GM21619 (cell line): ENCODE data around the gene TGFBR2.
"Not testable (repeated sequence)": the region's sequence is repeated elsewhere in the genome, so short reads cannot be mapped to it uniquely, and the experiment has no call there.

Experiments
- ATAC-seq: cut with Tn5 transposase; IDR thresholded peaks from one replicate; pipeline ENCODE4 v1.9.1; 2021; ENCODE audit not compliant: unreplicated experiment

The TGFBR2 gene

DNA sequence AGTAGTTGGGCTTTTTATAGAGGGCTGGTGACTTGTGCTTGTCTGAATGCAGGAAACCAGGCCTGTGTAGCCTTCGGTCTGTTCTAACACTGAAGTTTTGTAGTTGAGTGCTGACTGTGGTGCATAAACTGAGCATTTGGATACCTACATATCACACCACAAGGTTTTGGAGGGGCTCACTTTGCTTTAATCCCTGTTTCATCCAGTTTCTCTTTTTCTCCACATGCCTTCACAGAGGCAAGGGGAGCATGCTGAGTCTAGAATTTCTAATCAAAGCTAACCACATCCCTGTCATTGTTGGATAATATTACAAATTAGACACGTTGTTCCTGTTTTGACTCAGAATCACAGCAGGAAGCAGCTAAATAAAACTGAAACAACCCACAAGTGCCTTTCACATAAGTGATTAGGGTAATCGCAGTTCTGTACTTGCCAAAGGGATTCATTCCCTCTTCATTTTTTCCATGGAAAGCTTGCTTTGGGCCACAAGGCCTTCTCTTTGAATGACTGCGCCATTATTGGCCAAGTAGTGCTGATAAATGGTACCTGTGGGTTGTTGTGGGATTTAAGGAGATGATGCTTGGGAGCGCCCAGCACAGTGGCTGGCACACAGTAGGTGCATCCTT, 48.9 kb downstream of the TGFBR2 start:
- peak; percentile 28 for ATAC-seq

GRCh38 chr3:30656624-30657141, 50.3 kb downstream of the TGFBR2 start:
- no peak for ATAC-seq

GRCh38 chr3:30657914-30658313, 51.5 kb downstream of the TGFBR2 start:
- ATAC-seq, result peak; percentile 31

DNA sequence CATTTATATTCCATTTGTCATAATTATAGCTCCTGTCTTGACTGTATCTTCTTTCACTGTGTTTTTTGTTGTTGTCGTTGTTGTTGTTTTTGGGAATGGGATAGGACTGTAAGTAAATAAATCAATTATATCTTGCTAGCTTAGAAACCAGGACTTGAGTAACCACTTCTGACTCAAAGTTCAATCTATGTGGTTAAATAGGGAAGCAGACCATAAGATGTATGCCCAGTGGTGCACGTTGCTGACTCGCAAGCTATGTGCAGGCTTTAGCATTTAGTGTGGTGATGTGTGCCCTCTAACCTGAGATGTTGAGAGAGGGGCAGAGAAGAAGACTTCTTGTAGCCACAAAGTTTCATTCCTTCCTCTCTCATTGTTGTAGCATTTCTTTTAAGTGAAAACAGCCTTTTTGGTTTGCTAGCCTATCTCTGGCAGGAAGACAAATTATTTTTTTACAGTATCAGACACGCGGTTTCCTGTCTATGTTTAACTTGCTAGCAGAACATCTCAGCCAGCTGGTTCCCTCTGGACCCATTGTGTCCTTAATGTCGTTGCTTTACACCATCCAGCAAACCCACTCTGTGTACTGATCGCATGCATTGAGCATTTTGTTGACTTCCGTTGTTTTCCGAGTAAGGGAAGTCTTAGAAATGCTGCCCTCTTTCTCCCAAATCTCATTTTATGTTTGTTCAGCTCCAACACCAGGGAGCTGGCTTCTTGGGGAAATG, 52.1 kb downstream of the TGFBR2 start:
- ATAC-seq, result peak; percentile 88

- ATAC-seq, result no peak
Observed at GRCh38 chr3:30659270-30660130, 53.1 kb downstream of the TGFBR2 start.

- no peak for ATAC-seq
Observed at GRCh38 chr3:30660136-30660535, 53.7 kb downstream of the TGFBR2 start.

- ATAC-seq, result no peak
Observed at GRCh38 chr3:30660656-30661055, 54.3 kb downstream of the TGFBR2 start.

GRCh38 chr3:30661098-30661873, 54.9 kb downstream of the TGFBR2 start:
- ATAC-seq, result no peak

GRCh38 chr3:30662836-30663235, 56.4 kb downstream of the TGFBR2 start:
- ATAC-seq, result no peak

DNA sequence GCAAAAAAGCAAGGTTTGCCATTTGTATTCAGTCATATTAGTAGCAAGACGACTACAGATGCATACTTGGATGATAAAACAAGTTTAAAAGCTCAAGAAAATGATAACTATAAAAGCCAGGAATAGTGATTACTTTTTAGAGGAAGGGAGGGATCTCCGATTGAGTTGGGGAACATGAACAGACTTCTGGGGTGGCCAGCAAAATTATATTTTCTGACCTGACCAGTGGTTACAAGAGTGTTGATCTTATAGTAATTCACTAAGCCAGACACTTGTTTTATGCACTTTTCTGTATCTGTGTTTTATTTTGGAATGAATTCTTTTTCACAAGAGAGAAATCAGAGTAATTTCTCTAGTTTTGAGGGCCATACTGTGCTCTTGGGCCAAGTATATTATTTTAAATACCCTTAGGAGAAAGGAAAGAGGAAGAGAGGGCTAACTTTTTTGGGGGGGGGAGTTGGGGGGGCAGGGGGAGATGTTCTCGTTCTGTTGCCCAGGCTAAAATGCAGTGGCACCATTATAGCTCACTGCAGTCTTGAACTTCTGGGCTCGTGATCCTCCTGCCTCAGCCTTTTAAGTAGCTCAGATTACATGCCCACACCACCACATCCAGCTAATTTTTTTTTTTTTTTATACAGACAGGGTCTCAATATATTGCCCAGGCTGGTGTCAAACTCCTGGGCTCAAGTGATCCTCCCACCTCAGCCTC, 57.3 kb downstream of the TGFBR2 start:
- no peak for ATAC-seq

GRCh38 chr3:30664459-30664858, 58.1 kb downstream of the TGFBR2 start:
- ATAC-seq, result no peak

GRCh38 chr3:30664884-30665283, 58.5 kb downstream of the TGFBR2 start:
- ATAC-seq, result no peak

- no peak for ATAC-seq
Observed at GRCh38 chr3:30665539-30665938, 59.1 kb downstream of the TGFBR2 start.

- ATAC-seq, result no peak
Observed at GRCh38 chr3:30666572-30667279, 60.3 kb downstream of the TGFBR2 start.

DNA sequence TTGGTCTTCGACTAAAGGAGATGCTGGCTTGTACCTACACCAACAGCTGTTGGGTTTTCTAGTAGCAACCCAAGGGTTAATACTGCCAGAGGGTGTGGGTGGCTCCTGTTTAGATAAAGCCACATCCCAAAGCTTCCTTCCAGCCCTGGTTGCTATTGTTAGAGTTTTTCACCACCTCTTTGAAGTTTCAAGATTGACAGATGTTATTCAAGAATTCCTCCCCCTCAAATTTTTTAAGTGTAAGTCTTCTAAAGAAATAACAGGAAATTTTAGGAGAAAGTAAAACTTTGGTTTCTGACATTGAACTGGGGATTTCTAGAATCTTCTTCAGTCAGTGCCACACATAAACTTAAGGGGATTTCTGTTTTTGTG, 60.9 kb downstream of the TGFBR2 start:
- ATAC-seq, result no peak

DNA sequence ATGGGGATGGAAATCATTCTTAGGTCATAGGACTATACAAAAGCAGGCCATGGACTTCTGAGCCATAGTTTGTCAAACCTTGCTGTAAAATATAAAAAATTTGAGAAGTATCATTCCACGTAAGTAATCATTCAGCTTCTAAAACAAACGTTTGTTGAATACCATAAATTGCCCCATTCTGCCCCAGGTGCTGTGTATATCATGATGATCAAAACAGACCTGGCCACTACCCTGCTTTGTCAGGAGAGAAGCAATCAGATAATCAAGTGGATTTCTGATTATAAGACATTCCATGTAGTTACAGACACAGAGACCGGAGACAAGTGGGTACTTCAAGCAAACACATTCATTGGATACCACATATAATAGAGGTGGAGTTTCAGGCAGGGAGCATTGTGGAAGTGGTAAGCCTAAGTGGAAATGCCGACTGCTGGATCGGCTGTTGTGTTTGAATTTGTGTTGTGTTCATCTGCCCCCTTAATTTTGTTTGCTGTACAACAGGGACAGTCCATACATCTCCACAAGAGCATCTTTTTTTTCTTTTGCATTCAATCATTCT, 61.7 kb downstream of the TGFBR2 start:
- ATAC-seq, result no peak

GRCh38 chr3:30669360-30669934, 63.0 kb downstream of the TGFBR2 start:
- not testable (repeated sequence) for ATAC-seq

GRCh38 chr3:30670292-30670691, 63.9 kb downstream of the TGFBR2 start:
- no peak for ATAC-seq
